Stimulated activated CD8-positive, alpha-beta memory T cell treated with anti-CD3 and anti-CD28 coated beads, Interleukin-2, amount 100 ng/mL, for 1 hour (primary cell): ENCODE data around the gene DPF3.

Experiments used
- DNase-seq, 2 donors: peaks; one replicate each; pipeline ENCODE4 v3.0.0-alpha.2; 2020; ENCODE audit warnings: low read depth in 2 of 2

Gene DPF3

GRCh38 chr14:72893636-72894322 lies at the start of gene DPF3:
TSS of gene DPF3 (minus strand) at chr14:72894101. CDS start at chr14:72894088, 13 bp downstream.
- DNase-seq, result peak; percentile 87 to 89

GRCh38 chr14:72942934-72943333 lies 49.0 kb upstream of the DPF3 start:
- DNase-seq, result no peak

GRCh38 chr14:72941286-72941985 lies 47.5 kb upstream of the DPF3 start:
- DNase-seq, result no peak

- no peak for DNase-seq
Measured at GRCh38 chr14:72939630-72940029, 45.7 kb upstream of the DPF3 start.

- DNase-seq, result no peak
Measured at GRCh38 chr14:72932893-72933292, 39.0 kb upstream of the DPF3 start.

GRCh38 chr14:72929316-72930080 lies 35.6 kb upstream of the DPF3 start:
- DNase-seq, result no peak

- DNase-seq, result no peak
Measured at GRCh38 chr14:72928872-72929271, 35.0 kb upstream of the DPF3 start.

- peak; percentile 79 to 88 for DNase-seq
Measured at GRCh38 chr14:72926292-72927028, 32.6 kb upstream of the DPF3 start, which contains the start of gene DCAF4. TSS of gene DCAF4 (plus strand) at chr14:72926464. CDS start at chr14:72937979, 11,515 bp downstream.

- DNase-seq, result no peak
Measured at GRCh38 chr14:72925815-72926291, 32.0 kb upstream of the DPF3 start.

- no peak for DNase-seq
Measured at GRCh38 chr14:72925171-72925759, 31.4 kb upstream of the DPF3 start.

- no peak for DNase-seq
Measured at GRCh38 chr14:72924337-72924736, 30.4 kb upstream of the DPF3 start.

GRCh38 chr14:72921396-72921795 lies 27.5 kb upstream of the DPF3 start:
- no peak for DNase-seq

GRCh38 chr14:72920008-72920407 lies 26.1 kb upstream of the DPF3 start:
- no peak for DNase-seq

GRCh38 chr14:72917094-72917802 lies 23.3 kb upstream of the DPF3 start:
- DNase-seq, result no peak

- no peak for DNase-seq
Measured at GRCh38 chr14:72916174-72916573, 22.3 kb upstream of the DPF3 start.

- DNase-seq, result no peak
Measured at GRCh38 chr14:72913809-72914208, 19.9 kb upstream of the DPF3 start.

GRCh38 chr14:72909163-72909562 lies 15.3 kb upstream of the DPF3 start:
- DNase-seq, result no peak

- no peak for DNase-seq
Measured at GRCh38 chr14:72907886-72908285, 14.0 kb upstream of the DPF3 start.

GRCh38 chr14:72906879-72907278 lies 13.0 kb upstream of the DPF3 start:
- no peak for DNase-seq

- no peak for DNase-seq
Measured at GRCh38 chr14:72906316-72906715, 12.4 kb upstream of the DPF3 start.
